Measurements from ENCODE around the gene TNFSF8.

DNA sequence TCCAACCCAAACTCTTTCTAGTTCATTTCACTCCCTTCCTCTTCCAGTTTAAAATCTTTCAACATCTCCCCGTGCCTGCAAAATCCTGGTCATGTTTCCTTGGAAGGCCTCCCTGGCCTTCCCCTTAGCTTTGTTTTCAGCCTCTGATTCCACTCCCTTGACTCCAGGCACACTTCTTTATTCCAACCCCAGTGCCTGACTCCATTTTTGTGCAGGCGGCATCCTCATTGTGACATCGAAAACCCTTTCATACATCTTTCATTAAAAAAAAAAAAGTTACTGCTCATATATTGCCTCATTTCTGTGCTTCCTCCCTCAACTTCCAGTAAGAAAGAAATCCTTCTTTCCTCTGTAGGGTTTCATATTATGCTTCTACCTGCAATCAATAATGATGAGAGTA lies 7.1 kb upstream of the TNFSF8 start:
- TF ChIP-seq POLR2AphosphoS5 (IDR thresholded peaks at IDR 0.05) (no peak), EP300 (IDR thresholded peaks at IDR 0.05) (no peak), POLR2A (IDR thresholded peaks at IDR 0.05) (no peak)
- TF ChIP-seq, protein P1, sequence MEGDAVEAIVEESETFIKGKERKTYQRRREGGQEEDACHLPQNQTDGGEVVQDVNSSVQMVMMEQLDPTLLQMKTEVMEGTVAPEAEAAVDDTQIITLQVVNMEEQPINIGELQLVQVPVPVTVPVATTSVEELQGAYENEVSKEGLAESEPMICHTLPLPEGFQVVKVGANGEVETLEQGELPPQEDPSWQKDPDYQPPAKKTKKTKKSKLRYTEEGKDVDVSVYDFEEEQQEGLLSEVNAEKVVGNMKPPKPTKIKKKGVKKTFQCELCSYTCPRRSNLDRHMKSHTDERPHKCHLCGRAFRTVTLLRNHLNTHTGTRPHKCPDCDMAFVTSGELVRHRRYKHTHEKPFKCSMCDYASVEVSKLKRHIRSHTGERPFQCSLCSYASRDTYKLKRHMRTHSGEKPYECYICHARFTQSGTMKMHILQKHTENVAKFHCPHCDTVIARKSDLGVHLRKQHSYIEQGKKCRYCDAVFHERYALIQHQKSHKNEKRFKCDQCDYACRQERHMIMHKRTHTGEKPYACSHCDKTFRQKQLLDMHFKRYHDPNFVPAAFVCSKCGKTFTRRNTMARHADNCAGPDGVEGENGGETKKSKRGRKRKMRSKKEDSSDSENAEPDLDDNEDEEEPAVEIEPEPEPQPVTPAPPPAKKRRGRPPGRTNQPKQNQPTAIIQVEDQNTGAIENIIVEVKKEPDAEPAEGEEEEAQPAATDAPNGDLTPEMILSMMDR (IDR thresholded peaks at IDR 0.05) = no peak

Data from gastroesophageal sphincter (tissue), 3 donors.